ENCODE results near the gene POC1A.

GRCh38 chr3:52068730-52069129 lies 85.5 kb downstream of the POC1A start:
- TF ChIP-seq CTCF (IDR thresholded peaks at IDR 0.05; ENCODE audit: low read depth, low read length, poor library complexity, severe bottlenecking) (no peak), EZH2phosphoT487 (IDR thresholded peaks at IDR 0.05; ENCODE audit: borderline replicate concordance, low read length) (no peak)
